HepG2 (cell line): Measurements from ENCODE around the gene SRSF1. TPM values are rescaled to one million over a fixed set of nuclear protein-coding genes. Genes with fewer than 3 reads are reported as not detected.

Source experiments
- CENPT ChIP-seq: sonication (generic); formaldehyde crosslinking; IDR thresholded peaks from 2 replicates; pipeline ENCODE4 v1.8.0; 2022; ENCODE audit warnings: low read depth, mild to moderate bottlenecking, moderate library complexity, missing genetic modification reagents
- FIP1L1 ChIP-seq: fragments of 200-400 bp; formaldehyde crosslinking; IDR thresholded peaks from 2 replicates; pipeline ENCODE4 v1.6.1; 2018; ENCODE audit warnings: low read depth, mild to moderate bottlenecking, low read length, moderate library complexity, borderline replicate concordance; ENCODE audit not compliant: insufficient read depth
- HNF4A ChIP-seq: sonication (generic); formaldehyde crosslinking; IDR thresholded peaks from 2 replicates; pipeline ENCODE4 v1.4.0; 2020; ENCODE audit warnings: missing genetic modification reagents
- KDM2A ChIP-seq: sonication (generic); formaldehyde crosslinking; IDR thresholded peaks from 2 replicates; pipeline ENCODE4 v1.4.0; 2020; ENCODE audit warnings: low read depth, missing genetic modification reagents, borderline replicate concordance
- KLF16 ChIP-seq, 2 experiments: sonication (generic) in 1 of 2; formaldehyde crosslinking in 1 of 2; IDR thresholded peaks; 2 replicates each; pipeline versions ENCODE4 v1.6.1 to v1.8.0; 2016 to 2023; ENCODE audit warnings: missing genetic modification reagents in 2 of 2, missing compliant biosample characterization in 1 of 2
- MED1 ChIP-seq: sonication (generic); formaldehyde crosslinking; IDR thresholded peaks from 2 replicates; pipeline ENCODE4 v1.4.0; 2020; ENCODE audit warnings: missing genetic modification reagents
- MZF1 ChIP-seq: sonication (generic); formaldehyde crosslinking; IDR thresholded peaks from 2 replicates; pipeline ENCODE4 v1.8.1; 2023; ENCODE audit warnings: mild to moderate bottlenecking, missing genetic modification reagents, borderline replicate concordance
- PRDM10 ChIP-seq: sonication (generic); formaldehyde crosslinking; IDR thresholded peaks from 2 replicates; pipeline ENCODE4 v1.4.0; 2020; ENCODE audit warnings: low read depth, missing genetic modification reagents
- SMAD1 ChIP-seq: sonication (generic); formaldehyde crosslinking; IDR thresholded peaks from 2 replicates; pipeline ENCODE4 v1.4.0; 2020; ENCODE audit warnings: missing genetic modification reagents, low read depth, mild to moderate bottlenecking, borderline replicate concordance
- TEAD3 ChIP-seq: optimal IDR thresholded peaks from 2 replicates; pipeline ENCODE3; 2016; ENCODE audit warnings: borderline replicate concordance
- ZBTB7B ChIP-seq: sonication (generic); formaldehyde crosslinking; IDR thresholded peaks from 2 replicates; pipeline ENCODE4 v1.4.0; 2020; ENCODE audit warnings: missing genetic modification reagents
- ZFP91 ChIP-seq: sonication (generic); formaldehyde crosslinking; IDR thresholded peaks from 2 replicates; pipeline ENCODE4 v1.9.0; 2022; ENCODE audit warnings: missing genetic modification reagents, mild to moderate bottlenecking, borderline replicate concordance
- ZMYM4 ChIP-seq: sonication (generic); formaldehyde crosslinking; IDR thresholded peaks from 2 replicates; pipeline ENCODE4 v1.8.1; 2023; ENCODE audit warnings: mild to moderate bottlenecking, missing genetic modification reagents
- ZNF143 ChIP-seq: sonication (generic); formaldehyde crosslinking; IDR thresholded peaks from 2 replicates; pipeline ENCODE4 v1.4.0; 2020; ENCODE audit warnings: missing genetic modification reagents
- ZNF333 ChIP-seq: sonication (generic); formaldehyde crosslinking; IDR thresholded peaks from 2 replicates; pipeline ENCODE4 v1.4.0; 2020; ENCODE audit warnings: mild to moderate bottlenecking, missing genetic modification reagents, borderline replicate concordance
- ZNF530 ChIP-seq: sonication (generic); formaldehyde crosslinking; IDR thresholded peaks from 2 replicates; pipeline ENCODE4 v1.5.0; 2020; ENCODE audit warnings: low read depth, mild to moderate bottlenecking, missing genetic modification reagents
- ZNF556 ChIP-seq: sonication (generic); formaldehyde crosslinking; IDR thresholded peaks from 2 replicates; pipeline ENCODE4 v1.4.0; 2020; ENCODE audit warnings: mild to moderate bottlenecking, missing genetic modification reagents, borderline replicate concordance
- ZNF558 ChIP-seq: sonication (generic); formaldehyde crosslinking; IDR thresholded peaks from 2 replicates; pipeline ENCODE4 v1.9.0; 2022; ENCODE audit warnings: mild to moderate bottlenecking, missing genetic modification reagents, borderline replicate concordance
- ZNF776 ChIP-seq: sonication (generic); formaldehyde crosslinking; IDR thresholded peaks from 2 replicates; pipeline ENCODE4 v1.4.0; 2020; ENCODE audit warnings: mild to moderate bottlenecking, missing genetic modification reagents
- polyA plus RNA-seq, 8 experiments: library from polyadenylated mRNA; depleted of rRNA in 3 of 8; stranded (reverse) in 7 of 8; unstranded in 1 of 8; fragments of >200 nt; fragmentation: Illumina TruSeq in 4 of 8; extraction: Trizol in 4 of 8; gene quantifications; 2 replicates each; pipeline versions ENCODE4 v1.2.1 to v1.2.3, GENCODE V29; 2011 to 2016; ENCODE audit warnings: low read depth in 4 of 8, missing spikeins in 1 of 8, mixed read lengths in 1 of 8; ENCODE audit not compliant: insufficient read depth in 1 of 8
- total RNA-seq, 5 experiments: library from RNA; depleted of rRNA; stranded (reverse); fragments of >200 nt; fragmentation: Illumina TruSeq; extraction: Trizol; gene quantifications; 2 replicates each; pipeline ENCODE4 v1.2.3, GENCODE V29; 2016; ENCODE audit warnings: low read depth in 1 of 5
- TF ChIP-seq, protein P1 (sequence below): fragments of 450-650 bp; IDR thresholded peaks from 2 replicates; pipeline ENCODE4 v1.6.1; 2016
- TF ChIP-seq, protein P2 (sequence below): sonication (generic); formaldehyde crosslinking; IDR thresholded peaks from 2 replicates; pipeline ENCODE4 v1.5.1; 2020; ENCODE audit warnings: missing genetic modification reagents, mild to moderate bottlenecking, borderline replicate concordance

SRSF1 gene
- total and polyA plus RNA-seq, 2 of the 13 experiments (the other 11 are each of a cell fraction or from before 2014, with no cell fraction given): 142 to 445 TPM

DNA sequence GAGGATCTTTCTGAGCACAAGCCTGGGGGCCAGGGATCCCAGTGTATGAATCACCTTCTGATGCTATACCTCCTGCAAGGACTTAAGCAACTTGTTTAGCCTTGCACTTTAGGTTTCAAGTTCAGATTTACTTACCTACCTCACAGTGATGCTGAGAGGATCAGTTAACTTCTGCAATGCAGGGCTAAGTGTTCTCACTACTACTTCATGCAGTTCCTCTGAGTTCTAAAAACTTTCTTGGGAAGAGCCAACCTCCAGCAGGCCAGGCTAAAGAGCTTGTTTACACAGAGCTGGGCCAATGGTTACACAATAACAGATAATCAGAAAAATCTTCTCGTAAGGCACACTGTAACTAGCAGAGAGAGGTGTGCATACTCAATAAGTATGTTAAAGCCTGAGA lies 32.0 kb downstream of the SRSF1 start (continued):
- no peak for TF ChIP-seq FIP1L1
- TF ChIP-seq SMAD1 (CRISPR knock-in tag): no peak
- TF ChIP-seq MED1 (CRISPR knock-in tag): 0 out of 2 replicates have a peak, but pooled peaks have one; percentile 6
- peak; percentile 50; the same call in 1 of the 2 replicates for TF ChIP-seq ZNF556 (CRISPR knock-in tag)
- TF ChIP-seq HNF4A: peak; percentile 67
- TF ChIP-seq, protein P1, sequence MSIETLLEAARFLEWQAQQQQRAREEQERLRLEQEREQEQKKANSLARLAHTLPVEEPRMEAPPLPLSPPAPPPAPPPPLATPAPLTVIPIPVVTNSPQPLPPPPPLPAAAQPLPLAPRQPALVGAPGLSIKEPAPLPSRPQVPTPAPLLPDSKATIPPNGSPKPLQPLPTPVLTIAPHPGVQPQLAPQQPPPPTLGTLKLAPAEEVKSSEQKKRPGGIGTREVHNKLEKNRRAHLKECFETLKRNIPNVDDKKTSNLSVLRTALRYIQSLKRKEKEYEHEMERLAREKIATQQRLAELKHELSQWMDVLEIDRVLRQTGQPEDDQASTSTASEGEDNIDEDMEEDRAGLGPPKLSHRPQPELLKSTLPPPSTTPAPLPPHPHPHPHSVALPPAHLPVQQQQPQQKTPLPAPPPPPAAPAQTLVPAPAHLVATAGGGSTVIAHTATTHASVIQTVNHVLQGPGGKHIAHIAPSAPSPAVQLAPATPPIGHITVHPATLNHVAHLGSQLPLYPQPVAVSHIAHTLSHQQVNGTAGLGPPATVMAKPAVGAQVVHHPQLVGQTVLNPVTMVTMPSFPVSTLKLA: no peak
- TF ChIP-seq CENPT: no peak
- TF ChIP-seq KDM2A: no peak
- no peak for TF ChIP-seq ZNF558 (CRISPR knock-in tag)
- TF ChIP-seq, protein P2, sequence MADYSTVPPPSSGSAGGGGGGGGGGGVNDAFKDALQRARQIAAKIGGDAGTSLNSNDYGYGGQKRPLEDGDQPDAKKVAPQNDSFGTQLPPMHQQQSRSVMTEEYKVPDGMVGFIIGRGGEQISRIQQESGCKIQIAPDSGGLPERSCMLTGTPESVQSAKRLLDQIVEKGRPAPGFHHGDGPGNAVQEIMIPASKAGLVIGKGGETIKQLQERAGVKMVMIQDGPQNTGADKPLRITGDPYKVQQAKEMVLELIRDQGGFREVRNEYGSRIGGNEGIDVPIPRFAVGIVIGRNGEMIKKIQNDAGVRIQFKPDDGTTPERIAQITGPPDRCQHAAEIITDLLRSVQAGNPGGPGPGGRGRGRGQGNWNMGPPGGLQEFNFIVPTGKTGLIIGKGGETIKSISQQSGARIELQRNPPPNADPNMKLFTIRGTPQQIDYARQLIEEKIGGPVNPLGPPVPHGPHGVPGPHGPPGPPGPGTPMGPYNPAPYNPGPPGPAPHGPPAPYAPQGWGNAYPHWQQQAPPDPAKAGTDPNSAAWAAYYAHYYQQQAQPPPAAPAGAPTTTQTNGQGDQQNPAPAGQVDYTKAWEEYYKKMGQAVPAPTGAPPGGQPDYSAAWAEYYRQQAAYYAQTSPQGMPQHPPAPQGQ (CRISPR knock-in tag): no peak
- TF ChIP-seq KLF16 (CRISPR knock-in tag; IDR thresholded peaks at IDR 0.05): peak in 1 of 2 experiments; percentile 42; a peak in 1 of 4 replicates
- TF ChIP-seq ZNF776 (CRISPR knock-in tag): no peak
- no peak for TF ChIP-seq ZNF143 (CRISPR knock-in tag)
- no peak for TF ChIP-seq MZF1 (CRISPR knock-in tag)
- TF ChIP-seq ZNF333: no peak
- TF ChIP-seq ZMYM4 (CRISPR knock-in tag): peak; percentile 22; the same call in 1 of the 2 replicates
- TF ChIP-seq TEAD3: peak; percentile 42
- 0 out of 2 replicates have a peak, but pooled peaks have one; percentile 64 for TF ChIP-seq ZBTB7B (CRISPR knock-in tag)
- no peak for TF ChIP-seq ZNF530 (CRISPR knock-in tag)
- TF ChIP-seq ZFP91 (CRISPR knock-in tag): no peak
- TF ChIP-seq PRDM10 (CRISPR knock-in tag): peak; percentile 67; the same call in 1 of the 2 replicates
